ENCODE data around the gene KIAA1671. TPM values are rescaled to one million over a fixed set of nuclear protein-coding genes. Genes with fewer than 3 reads are reported as not detected.

KIAA1671 gene
- polyA plus RNA-seq, 1 donor (not counting 4 experiments of a cell fraction or from before 2014, with no cell fraction given), result 17.4 TPM

DNA sequence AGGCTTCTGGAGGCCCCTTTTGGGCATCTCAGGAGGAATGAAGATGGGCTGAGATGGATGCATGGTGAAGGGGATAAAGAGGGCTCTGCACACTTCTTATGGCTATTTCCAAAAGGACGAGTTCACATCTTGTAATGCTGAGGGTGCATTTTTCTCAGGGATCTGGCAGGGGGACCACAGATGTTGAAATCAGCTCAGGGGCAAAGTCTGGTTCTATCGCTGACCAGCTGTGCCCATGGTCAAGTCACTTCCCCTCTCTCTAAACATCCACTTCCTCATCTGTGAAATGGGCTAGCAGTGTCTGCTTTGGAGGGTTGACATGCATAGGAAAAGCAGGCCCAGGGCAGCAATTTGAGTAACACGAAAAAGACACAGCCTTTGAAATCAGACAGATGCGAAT is 32.5 kb upstream of the KIAA1671 start:
- H3K27ac ChIP-seq (ENCODE audit: control insufficient read depth, insufficient read depth, low read length), result no peak overlapping the region
- no peak overlapping the region for H3K9ac ChIP-seq (ENCODE audit: control insufficient read depth, extremely low read depth, insufficient read depth, low read length)
- no peaks in the 10 kb centered on the region for H4K20me1 ChIP-seq (ENCODE audit: control insufficient read depth, extremely low read depth, insufficient read depth, low read length)
- no peaks in the 10 kb centered on the region for H3K9me3 ChIP-seq (ENCODE audit: control insufficient read depth, low read depth, low read length)
- TF ChIP-seq CTCF (optimal IDR thresholded peaks at IDR 0.05 in 1 of 3, IDR thresholded peaks at IDR 0.05 in 1 of 3, conservative IDR thresholded peaks at IDR 0.05 in 1 of 3; ENCODE audit: extremely low read depth in 1 of 3, insufficient read depth in 2 of 3, low read length in 3 of 3), result no peak
- no peak for TF ChIP-seq EZH2 (IDR thresholded peaks at IDR 0.05; ENCODE audit: low read length)
- H3K36me3 ChIP-seq (ENCODE audit: control insufficient read depth in 2 of 2, extremely low read depth in 1 of 2, insufficient read depth in 2 of 2, low read length in 2 of 2), result no peaks in the 10 kb centered on the region
- dilution Hi-C loops (cut with MboI; ENCODE audit: extremely low pct_ligation_motif_present, low sequenced_read_pairs), result no loop called here
- H2AFZ ChIP-seq (ENCODE audit: control insufficient read depth, low read length), result no peak overlapping the region
- H3K27me3 ChIP-seq (ENCODE audit: control insufficient read depth, extremely low read depth, insufficient read depth, low read length), result no peaks in the 10 kb centered on the region
- H3K79me2 ChIP-seq (ENCODE audit: control insufficient read depth, insufficient read depth, low read length), result no peaks in the 10 kb centered on the region
- no peak overlapping the region for H3K4me3 ChIP-seq (ENCODE audit: control insufficient read depth in 2 of 3, extremely low read depth in 1 of 3, insufficient read depth in 2 of 3, low read depth in 1 of 3, low read length in 3 of 3)
- no peak for DNase-seq (ENCODE audit: low read depth, low spot score)
- no peaks in the 10 kb centered on the region for H3K9me1 ChIP-seq (ENCODE audit: control insufficient read depth, extremely low read depth, insufficient read depth, low read length)
- H3K4me1 ChIP-seq (ENCODE audit: control insufficient read depth, extremely low read depth, insufficient read depth, low read length), result no peaks in the 10 kb centered on the region
- no peak overlapping the region for H3K4me2 ChIP-seq (ENCODE audit: control insufficient read depth, extremely low read depth, insufficient read depth, low read depth, low read length)
- no peak for FAIRE-seq

DNA sequence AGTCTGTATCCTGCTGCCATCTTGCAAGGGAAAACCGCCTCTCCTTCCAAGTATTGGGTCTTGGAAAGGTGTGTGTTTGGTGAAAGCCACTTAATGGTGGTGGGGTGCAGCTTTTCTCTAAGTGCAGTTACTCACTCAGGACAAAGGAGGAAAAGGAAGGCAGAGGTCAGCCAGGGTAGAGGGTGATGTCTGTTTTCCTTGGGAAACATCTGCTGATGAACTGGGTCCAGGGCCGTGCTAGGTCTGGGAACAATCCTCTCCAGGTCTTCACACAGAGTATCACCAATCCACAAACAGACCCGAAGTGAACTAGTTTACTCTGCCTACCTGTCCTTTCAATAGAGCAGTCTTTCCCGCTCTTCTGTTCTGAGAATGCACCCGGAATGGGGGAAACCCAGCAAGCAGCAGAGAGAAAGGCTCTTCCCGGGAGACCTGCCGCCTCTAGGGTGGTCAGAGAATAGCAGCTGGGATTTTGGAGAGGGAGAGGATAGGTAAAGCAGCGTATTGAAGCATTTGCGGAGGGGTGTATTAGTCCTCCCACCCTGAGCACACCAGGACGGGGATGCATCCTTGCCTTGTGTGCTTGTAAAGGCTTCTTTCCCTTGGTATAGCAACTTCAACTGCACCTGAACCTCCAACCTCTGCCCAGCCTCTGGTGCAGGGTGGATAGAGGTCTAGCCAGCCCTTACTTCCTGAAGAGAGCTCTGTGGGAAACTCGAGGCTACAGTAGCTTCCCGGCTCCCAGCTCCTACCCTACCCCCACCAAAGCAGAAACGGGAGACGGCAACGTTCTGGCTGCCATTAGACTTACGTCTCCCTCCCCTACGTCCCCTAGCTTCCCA is 26.7 kb upstream of the KIAA1671 start:
- FAIRE-seq (no peak), DNase-seq (ENCODE audit: low read depth, low spot score) (no peak)
- H3K9ac ChIP-seq (ENCODE audit: control insufficient read depth, extremely low read depth, insufficient read depth, low read length), result no peak overlapping the region
- no peaks in the 10 kb centered on the region for H3K79me2 ChIP-seq (ENCODE audit: control insufficient read depth, insufficient read depth, low read length)
- H2AFZ ChIP-seq (ENCODE audit: control insufficient read depth, low read length), result no peak overlapping the region
- H3K27me3 ChIP-seq (ENCODE audit: control insufficient read depth, extremely low read depth, insufficient read depth, low read length), result no peaks in the 10 kb centered on the region
- TF ChIP-seq CTCF (optimal IDR thresholded peaks at IDR 0.05 in 1 of 3, IDR thresholded peaks at IDR 0.05 in 1 of 3, conservative IDR thresholded peaks at IDR 0.05 in 1 of 3; ENCODE audit: extremely low read depth in 1 of 3, insufficient read depth in 2 of 3, low read length in 3 of 3) (no peak), EZH2 (IDR thresholded peaks at IDR 0.05; ENCODE audit: low read length) (no peak)
- no peaks in the 10 kb centered on the region for H3K36me3 ChIP-seq (ENCODE audit: control insufficient read depth in 2 of 2, extremely low read depth in 1 of 2, insufficient read depth in 2 of 2, low read length in 2 of 2)
- H3K27ac ChIP-seq (ENCODE audit: control insufficient read depth, insufficient read depth, low read length), result no peak overlapping the region
- dilution Hi-C loops (cut with MboI; ENCODE audit: extremely low pct_ligation_motif_present, low sequenced_read_pairs), result no loop called here
- H3K4me1 ChIP-seq (ENCODE audit: control insufficient read depth, extremely low read depth, insufficient read depth, low read length), result no peaks in the 10 kb centered on the region
- H3K4me2 ChIP-seq (ENCODE audit: control insufficient read depth, extremely low read depth, insufficient read depth, low read depth, low read length), result no peak overlapping the region
- no peaks in the 10 kb centered on the region for H3K9me3 ChIP-seq (ENCODE audit: control insufficient read depth, low read depth, low read length)
- no peak overlapping the region for H3K4me3 ChIP-seq (ENCODE audit: control insufficient read depth in 2 of 3, extremely low read depth in 1 of 3, insufficient read depth in 2 of 3, low read depth in 1 of 3, low read length in 3 of 3)
- H4K20me1 ChIP-seq (ENCODE audit: control insufficient read depth, extremely low read depth, insufficient read depth, low read length), result no peaks in the 10 kb centered on the region
- H3K9me1 ChIP-seq (ENCODE audit: control insufficient read depth, extremely low read depth, insufficient read depth, low read length), result no peaks in the 10 kb centered on the region

Measured in keratinocyte (primary cell).